ENCODE results near the gene ASCC3. TPM values are rescaled to one million over a fixed set of nuclear protein-coding genes. Genes with fewer than 3 reads are reported as not detected.

The ASCC3 gene
- total RNA-seq, 4 donors from 2014 or later, result 12.0 to 17.7 (median 14.7) TPM

DNA sequence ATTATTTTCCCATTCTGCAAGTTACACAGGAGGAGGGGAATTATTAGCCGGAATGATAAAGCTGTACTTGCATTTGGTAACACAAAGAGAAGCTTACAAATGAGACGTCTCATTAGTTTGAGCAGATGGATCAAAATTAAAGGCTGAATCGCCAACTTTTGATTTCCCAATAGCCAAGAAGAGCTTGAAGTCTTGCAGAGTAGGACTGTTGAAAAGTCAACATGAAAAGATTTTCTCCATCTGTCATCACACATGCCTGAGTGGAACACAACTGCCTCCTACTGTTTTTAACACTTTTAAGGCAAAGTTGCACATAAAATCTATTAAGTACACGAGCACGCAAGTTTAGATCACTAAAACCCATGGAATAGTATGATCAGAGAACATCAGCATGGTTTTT lies 176.2 kb downstream of the ASCC3 start:
- Histone ChIP-seq H3K4me1 (no peaks in the 10 kb centered on the region), H3K27ac (no peak overlapping the region), H3K36me3 (no peaks in the 10 kb centered on the region), H3K9me3 (no peaks in the 10 kb centered on the region), H3K27me3 (no peaks in the 10 kb centered on the region), H3K4me3 (no peak overlapping the region)
- no peak for DNase-seq
- ATAC-seq, result no peak
- TF ChIP-seq, protein P1, sequence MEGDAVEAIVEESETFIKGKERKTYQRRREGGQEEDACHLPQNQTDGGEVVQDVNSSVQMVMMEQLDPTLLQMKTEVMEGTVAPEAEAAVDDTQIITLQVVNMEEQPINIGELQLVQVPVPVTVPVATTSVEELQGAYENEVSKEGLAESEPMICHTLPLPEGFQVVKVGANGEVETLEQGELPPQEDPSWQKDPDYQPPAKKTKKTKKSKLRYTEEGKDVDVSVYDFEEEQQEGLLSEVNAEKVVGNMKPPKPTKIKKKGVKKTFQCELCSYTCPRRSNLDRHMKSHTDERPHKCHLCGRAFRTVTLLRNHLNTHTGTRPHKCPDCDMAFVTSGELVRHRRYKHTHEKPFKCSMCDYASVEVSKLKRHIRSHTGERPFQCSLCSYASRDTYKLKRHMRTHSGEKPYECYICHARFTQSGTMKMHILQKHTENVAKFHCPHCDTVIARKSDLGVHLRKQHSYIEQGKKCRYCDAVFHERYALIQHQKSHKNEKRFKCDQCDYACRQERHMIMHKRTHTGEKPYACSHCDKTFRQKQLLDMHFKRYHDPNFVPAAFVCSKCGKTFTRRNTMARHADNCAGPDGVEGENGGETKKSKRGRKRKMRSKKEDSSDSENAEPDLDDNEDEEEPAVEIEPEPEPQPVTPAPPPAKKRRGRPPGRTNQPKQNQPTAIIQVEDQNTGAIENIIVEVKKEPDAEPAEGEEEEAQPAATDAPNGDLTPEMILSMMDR (IDR thresholded peaks at IDR 0.05 in 4 of 5, conservative IDR thresholded peaks at IDR 0.05 in 1 of 5), result no peak
- TF ChIP-seq POLR2A (IDR thresholded peaks at IDR 0.05), result no peak
- in situ Hi-C loops (cut with MboI; ENCODE audit: low sequenced_read_pairs in 4 of 4), result no loop called here
- intact Hi-C loops (cut with DNase I; ENCODE audit: low total_unique reads), result no loop called here

DNA sequence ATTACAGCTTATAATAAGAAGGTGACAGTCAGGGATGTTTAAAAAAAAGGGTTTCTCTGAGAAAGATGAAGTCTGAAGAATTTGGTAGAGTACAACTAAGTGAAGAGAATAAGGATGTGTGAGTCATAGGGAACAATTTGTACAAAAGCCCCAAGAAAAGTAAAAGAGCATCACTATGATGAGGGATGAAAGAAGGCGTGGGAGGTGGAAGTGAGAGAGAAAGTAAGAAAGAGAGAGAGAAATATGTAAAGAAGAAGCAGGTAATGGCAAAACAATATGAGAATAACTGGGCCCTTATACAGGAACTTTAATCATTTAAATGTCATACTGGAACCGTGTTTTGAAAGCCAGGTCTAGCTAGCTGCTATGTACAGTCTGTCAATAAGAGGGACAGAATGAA lies 179.4 kb downstream of the ASCC3 start:
- Histone ChIP-seq H3K27me3 (no peaks in the 10 kb centered on the region), H3K36me3 (no peaks in the 10 kb centered on the region), H3K27ac (no peak overlapping the region), H3K4me1 (no peaks in the 10 kb centered on the region), H3K4me3 (no peak overlapping the region), H3K9me3 (no peaks in the 10 kb centered on the region)
- DNase-seq, result no peak
- TF ChIP-seq POLR2A (IDR thresholded peaks at IDR 0.05), result no peak
- TF ChIP-seq, protein P1 (IDR thresholded peaks at IDR 0.05 in 4 of 5, conservative IDR thresholded peaks at IDR 0.05 in 1 of 5), result no peak
- intact Hi-C loops (cut with DNase I; ENCODE audit: low total_unique reads), result no loop called here
- ATAC-seq, result no peak
- in situ Hi-C loops (cut with MboI; ENCODE audit: low sequenced_read_pairs in 4 of 4), result no loop called here

DNA sequence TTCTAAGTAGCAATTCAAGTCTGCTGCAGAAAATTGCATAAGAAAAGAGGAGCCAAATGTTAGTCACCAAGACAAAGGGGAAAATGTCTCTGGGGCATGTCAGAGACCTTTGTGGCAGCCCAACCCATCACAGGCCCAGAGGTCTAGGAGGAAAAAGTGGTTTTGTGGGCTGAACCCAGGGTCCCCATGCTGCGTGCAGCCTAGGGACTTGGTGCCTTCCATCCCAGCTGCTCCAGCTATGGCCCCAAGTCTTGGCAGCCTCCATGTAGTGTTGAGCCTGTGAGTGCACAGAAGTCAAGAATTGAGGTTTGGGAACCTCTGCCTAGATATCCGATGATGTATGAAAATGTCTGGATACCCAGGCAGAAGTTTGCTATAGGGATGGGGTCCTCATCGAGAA lies 181.1 kb downstream of the ASCC3 start:
- intact Hi-C loops (cut with DNase I; ENCODE audit: low total_unique reads), result no loop called here
- DNase-seq (no peak), ATAC-seq (no peak)
- Histone ChIP-seq H3K4me3 (no peak overlapping the region), H3K27ac (no peak overlapping the region), H3K27me3 (no peaks in the 10 kb centered on the region), H3K36me3 (no peaks in the 10 kb centered on the region), H3K9me3 (no peaks in the 10 kb centered on the region), H3K4me1 (no peaks in the 10 kb centered on the region)
- TF ChIP-seq, protein P1 (IDR thresholded peaks at IDR 0.05 in 4 of 5, conservative IDR thresholded peaks at IDR 0.05 in 1 of 5), result no peak
- TF ChIP-seq POLR2A (IDR thresholded peaks at IDR 0.05), result no peak
- in situ Hi-C loops (cut with MboI; ENCODE audit: low sequenced_read_pairs in 4 of 4), result no loop called here

DNA sequence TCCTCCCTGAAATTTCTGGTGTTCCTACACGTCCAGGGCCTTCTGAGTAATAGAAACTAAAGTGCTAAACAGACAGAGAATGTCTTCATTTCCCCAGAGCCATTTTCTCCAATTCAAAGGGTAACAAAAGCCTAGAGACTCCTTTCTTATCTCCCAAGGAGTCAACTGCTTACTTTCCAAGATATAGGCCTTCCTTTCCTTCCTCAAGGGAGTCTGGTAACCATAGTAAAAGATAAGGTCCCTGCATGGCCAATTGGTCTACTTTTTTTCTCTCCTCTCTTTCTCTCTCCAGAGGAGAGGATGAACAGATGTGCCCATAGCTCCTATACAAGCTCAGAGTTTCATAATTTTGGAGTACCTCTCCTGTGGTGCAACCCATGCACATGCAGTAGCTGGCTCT lies 185.7 kb downstream of the ASCC3 start:
- Histone ChIP-seq H3K4me1 (no peaks in the 10 kb centered on the region), H3K4me3 (no peak overlapping the region), H3K27me3 (no peaks in the 10 kb centered on the region), H3K9me3 (no peaks in the 10 kb centered on the region), H3K27ac (no peak overlapping the region), H3K36me3 (no peaks in the 10 kb centered on the region)
- ATAC-seq, result no peak
- TF ChIP-seq POLR2A (IDR thresholded peaks at IDR 0.05), result no peak
- TF ChIP-seq, protein P1 (IDR thresholded peaks at IDR 0.05 in 4 of 5, conservative IDR thresholded peaks at IDR 0.05 in 1 of 5), result no peak
- in situ Hi-C loops (cut with MboI; ENCODE audit: low sequenced_read_pairs in 4 of 4) (no loop called here), intact Hi-C loops (cut with DNase I; ENCODE audit: low total_unique reads) (no loop called here)
- DNase-seq, result no peak

DNA sequence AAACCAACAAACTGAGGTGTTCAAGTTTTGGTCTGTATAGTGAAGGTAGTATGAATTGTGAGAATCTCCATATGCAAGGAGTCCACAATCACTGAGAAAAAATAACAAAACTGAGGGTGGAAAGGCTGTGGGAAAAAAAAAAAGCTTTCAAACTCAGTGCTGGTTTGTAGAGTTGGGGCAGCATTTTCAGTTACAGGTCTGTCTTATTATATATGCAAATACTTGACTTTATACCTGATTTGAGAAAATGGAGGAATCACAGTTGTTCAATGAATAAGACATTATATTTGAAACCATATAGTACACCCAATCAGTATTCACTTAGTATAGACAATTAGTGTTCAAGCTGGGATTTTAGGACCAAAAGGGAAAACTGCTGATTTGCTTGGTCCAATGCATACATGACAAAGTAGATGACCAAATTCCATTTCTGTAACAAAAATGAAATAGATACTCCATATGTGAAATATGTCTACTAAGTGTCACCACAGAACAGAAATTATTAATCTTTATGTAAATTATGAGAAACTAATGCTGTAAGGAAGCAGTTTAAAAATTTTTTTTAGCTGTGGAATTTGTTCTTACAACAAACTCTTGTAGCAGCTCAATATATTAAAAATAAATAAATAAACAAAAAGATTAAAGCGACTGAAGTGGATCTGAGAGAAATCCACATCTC lies 187.7 kb downstream of the ASCC3 start:
- no peaks in the 10 kb centered on the region for H3K36me3 ChIP-seq
- no peaks in the 10 kb centered on the region for H3K27me3 ChIP-seq
- DNase-seq (no peak), ATAC-seq (no peak)
- no peaks in the 10 kb centered on the region for H3K4me1 ChIP-seq
- TF ChIP-seq, protein P1 (IDR thresholded peaks at IDR 0.05 in 4 of 5, conservative IDR thresholded peaks at IDR 0.05 in 1 of 5), result no peak
- no peak for TF ChIP-seq POLR2A (IDR thresholded peaks at IDR 0.05)
- intact Hi-C loops (cut with DNase I; ENCODE audit: low total_unique reads), result no loop called here
- H3K9me3 ChIP-seq, result no peaks in the 10 kb centered on the region
- H3K4me3 ChIP-seq, result no peak overlapping the region
- in situ Hi-C loops (cut with MboI; ENCODE audit: low sequenced_read_pairs in 4 of 4), result no loop called here
- H3K27ac ChIP-seq, result no peak overlapping the region

Measured in gastrocnemius medialis (tissue), 4 donors.